GM21737 (cell line): ENCODE measurements around the gene EXOSC5.
"Not testable (repeated sequence)": the region's sequence is repeated elsewhere in the genome, so short reads cannot be mapped to it uniquely, and the experiment has no call there.

ENCODE experiments used
- ATAC-seq: cut with Tn5 transposase; IDR thresholded peaks from one replicate; pipeline ENCODE4 v1.9.1; 2021; ENCODE audit warnings: mild to moderate bottlenecking, moderate library complexity; ENCODE audit not compliant: unreplicated experiment

Gene EXOSC5

GRCh38 chr19:41351339-41352245 lies 45.6 kb downstream of the EXOSC5 start:
- no peak for ATAC-seq

- ATAC-seq, result no peak
Observed at GRCh38 chr19:41350735-41351338, 46.3 kb downstream of the EXOSC5 start.

DNA sequence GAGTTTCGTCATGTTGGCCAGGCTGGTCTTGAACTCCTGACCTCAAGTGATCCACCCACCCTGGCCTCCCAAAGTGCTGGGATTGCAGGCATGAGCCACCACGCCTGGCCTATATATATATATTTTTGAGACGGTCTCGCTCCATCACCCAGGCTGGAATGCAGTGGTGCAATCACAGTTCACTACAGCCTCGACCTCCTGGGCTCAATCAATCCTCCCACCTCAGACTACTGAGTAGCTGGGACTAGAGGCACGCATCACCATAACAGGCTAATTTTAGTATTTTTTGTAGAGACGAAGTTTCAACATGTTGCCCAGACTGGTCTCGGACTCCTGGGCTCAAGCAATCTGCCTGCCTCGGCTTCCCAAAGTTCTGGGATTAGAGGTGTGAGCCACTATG lies 50.2 kb downstream of the EXOSC5 start:
- ATAC-seq, result not testable (repeated sequence)

- ATAC-seq, result no peak
Observed at GRCh38 chr19:41344162-41344561, 53.0 kb downstream of the EXOSC5 start.

DNA sequence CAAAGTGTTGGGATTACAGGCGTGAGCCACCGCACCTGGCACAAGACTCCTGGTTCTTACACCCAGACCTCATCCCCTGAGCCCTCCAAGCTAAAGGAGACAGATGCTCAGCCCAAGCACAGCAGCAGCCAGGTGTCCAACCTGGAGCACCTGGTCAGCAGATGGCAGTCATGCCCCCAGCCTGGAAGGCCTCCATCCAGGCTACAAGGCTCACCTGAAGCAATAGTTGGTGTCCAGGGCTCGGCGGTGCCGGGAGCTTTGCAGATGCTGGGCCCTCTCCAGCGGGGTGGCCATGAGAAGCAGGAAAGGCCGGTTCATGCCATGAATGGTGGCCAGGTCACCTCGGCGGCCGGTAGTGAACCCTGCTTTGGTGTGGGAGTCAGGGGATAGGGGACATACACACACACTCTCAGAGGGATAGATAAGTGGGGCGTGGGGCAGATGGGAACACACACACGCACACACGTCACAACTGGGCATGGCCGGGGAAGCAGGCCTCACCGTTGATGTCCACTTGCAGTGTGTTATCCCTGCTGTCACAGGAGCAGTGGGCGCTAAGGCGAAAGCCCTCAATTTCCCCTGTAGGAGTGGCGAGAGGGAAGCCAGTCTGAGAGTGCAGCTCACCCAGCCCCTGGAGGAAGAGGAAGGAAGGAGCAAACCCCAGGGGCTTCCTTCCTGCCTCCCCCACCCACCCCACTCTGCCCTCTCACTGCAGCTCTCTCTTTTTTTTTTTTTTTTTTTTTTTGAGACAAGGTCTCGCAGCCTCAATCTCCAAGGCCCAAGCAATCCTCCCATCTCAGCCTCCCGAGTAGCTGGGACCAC lies 55.3 kb downstream of the EXOSC5 start:
- ATAC-seq, result no peak

DNA sequence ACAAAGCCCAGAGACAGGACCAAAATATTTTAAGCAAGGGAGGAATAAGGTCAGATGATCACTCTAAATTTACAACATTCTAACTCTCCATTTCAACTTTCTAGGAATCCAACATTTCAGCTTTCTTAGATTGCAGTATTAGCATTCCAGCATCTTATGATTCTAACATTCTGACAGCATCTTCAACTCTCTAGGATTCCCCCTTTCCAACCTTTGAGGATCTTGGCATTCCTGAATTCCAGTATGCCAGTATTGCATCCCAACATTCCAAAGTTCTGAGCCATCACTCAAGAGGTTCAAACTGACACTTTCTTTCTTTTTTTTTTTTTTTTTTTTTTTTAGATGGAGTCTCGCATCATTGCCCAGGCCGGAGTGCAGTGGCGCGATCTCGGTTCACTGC lies 57.2 kb downstream of the EXOSC5 start:
- ATAC-seq, result no peak
